Progenitor cell of endocrine pancreas (in vitro differentiated cells): ENCODE data around the gene HERPUD2. TPM values are rescaled to one million over a fixed set of nuclear protein-coding genes. Genes with fewer than 3 reads are reported as not detected.
"Not testable (repeated sequence)": the region's sequence is repeated elsewhere in the genome, so short reads cannot be mapped to it uniquely, and the experiment has no call there.

Experiments
- DNase-seq: peaks from one replicate; pipeline ENCODE4 v3.0.0; 2021; ENCODE audit warnings: low spot score; ENCODE audit not compliant: unreplicated experiment
- H3K27ac Mint-ChIP-seq: 2 replicates; pipeline ENCODE4 v1.8.0; 2021; ENCODE audit warnings: mild to moderate bottlenecking, moderate library complexity, mixed read lengths
- H3K27me3 Mint-ChIP-seq: 2 replicates; pipeline ENCODE4 v1.8.0; 2021; ENCODE audit warnings: mixed read lengths
- H3K36me3 Mint-ChIP-seq: 2 replicates; pipeline ENCODE4 v1.8.0; 2022; ENCODE audit warnings: mixed read lengths; ENCODE audit not compliant: insufficient read depth
- H3K4me1 Mint-ChIP-seq: 2 replicates; pipeline ENCODE4 v1.8.0; 2021; ENCODE audit warnings: low read depth, mixed read lengths
- H3K4me3 Mint-ChIP-seq: 2 replicates; pipeline ENCODE4 v1.8.0; 2021; ENCODE audit warnings: low read depth, mild to moderate bottlenecking, moderate library complexity, mixed read lengths
- H3K9me3 Mint-ChIP-seq: 2 replicates; pipeline ENCODE4 v1.8.0; 2021; ENCODE audit warnings: low read depth, mixed read lengths
- total RNA-seq: library from RNA; stranded (reverse); gene quantifications from 2 replicates; pipeline ENCODE4 v1.2.1, GENCODE V29; 2021
- TF ChIP-seq, protein P1 (sequence below): fragments of 200-600 bp; sonication (generic); IDR thresholded peaks from one replicate; pipeline ENCODE4 v1.5.0; 2021; ENCODE audit warnings: antibody characterized with exemption, mild to moderate bottlenecking; ENCODE audit not compliant: unreplicated experiment

Gene HERPUD2
- total RNA-seq, 1 donor from 2014 or later, result 39.1 TPM

DNA sequence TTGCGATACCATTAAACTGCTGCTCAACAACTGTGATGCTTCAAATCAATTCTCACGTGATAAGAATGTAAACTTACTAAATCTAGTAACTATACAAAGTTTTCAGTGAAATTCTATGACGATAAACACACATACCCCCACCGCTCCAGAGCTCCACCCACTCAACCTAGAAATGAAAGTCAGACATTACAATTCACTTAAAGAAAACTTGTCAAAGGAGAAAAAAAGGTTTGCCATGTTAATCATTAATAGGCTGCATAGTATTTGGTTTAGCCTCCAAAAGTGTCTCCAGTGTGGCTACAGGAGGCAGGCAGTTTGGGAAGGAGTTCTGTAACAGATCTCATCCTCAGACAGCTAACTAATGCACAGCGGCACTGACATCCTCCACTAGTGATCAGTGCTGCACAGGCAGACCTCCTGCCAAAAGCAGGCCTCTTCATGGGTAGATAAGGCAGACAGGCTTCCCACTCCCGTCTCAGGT, 3.1 kb downstream of the HERPUD2 start:
- peak overlapping the region; percentile 33 for H3K27ac Mint-ChIP-seq
- H3K9me3 Mint-ChIP-seq, result peaks cover 8% of the 10 kb centered on the region
- peaks cover 49% of the 10 kb centered on the region for H3K4me1 Mint-ChIP-seq
- peak overlapping the region; percentile 94 for H3K4me3 Mint-ChIP-seq
- H3K36me3 Mint-ChIP-seq, result peaks cover 32% of the 10 kb centered on the region
- TF ChIP-seq, protein P1, sequence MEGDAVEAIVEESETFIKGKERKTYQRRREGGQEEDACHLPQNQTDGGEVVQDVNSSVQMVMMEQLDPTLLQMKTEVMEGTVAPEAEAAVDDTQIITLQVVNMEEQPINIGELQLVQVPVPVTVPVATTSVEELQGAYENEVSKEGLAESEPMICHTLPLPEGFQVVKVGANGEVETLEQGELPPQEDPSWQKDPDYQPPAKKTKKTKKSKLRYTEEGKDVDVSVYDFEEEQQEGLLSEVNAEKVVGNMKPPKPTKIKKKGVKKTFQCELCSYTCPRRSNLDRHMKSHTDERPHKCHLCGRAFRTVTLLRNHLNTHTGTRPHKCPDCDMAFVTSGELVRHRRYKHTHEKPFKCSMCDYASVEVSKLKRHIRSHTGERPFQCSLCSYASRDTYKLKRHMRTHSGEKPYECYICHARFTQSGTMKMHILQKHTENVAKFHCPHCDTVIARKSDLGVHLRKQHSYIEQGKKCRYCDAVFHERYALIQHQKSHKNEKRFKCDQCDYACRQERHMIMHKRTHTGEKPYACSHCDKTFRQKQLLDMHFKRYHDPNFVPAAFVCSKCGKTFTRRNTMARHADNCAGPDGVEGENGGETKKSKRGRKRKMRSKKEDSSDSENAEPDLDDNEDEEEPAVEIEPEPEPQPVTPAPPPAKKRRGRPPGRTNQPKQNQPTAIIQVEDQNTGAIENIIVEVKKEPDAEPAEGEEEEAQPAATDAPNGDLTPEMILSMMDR, result no peak
- no peak for DNase-seq
- H3K27me3 Mint-ChIP-seq, result no peaks in the 10 kb centered on the region

DNA sequence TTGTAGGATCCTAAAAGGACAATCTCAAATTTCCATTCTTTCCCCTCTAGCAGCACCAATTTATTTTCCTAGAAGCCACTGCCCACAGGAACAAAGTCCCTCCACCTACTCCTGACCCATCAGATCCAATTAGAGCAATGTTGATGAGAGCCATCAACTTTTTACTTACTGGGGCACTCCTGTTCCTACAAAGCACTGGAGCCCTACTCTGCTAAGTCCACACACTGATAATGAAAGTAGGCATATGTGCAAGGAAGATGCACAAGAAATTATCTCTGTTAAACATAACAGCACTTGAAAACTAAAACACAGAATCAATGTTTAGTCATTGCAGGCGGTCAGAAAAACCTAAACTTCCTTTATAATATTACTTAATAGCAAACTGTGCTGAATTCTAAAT, 3.6 kb downstream of the HERPUD2 start:
- no peaks in the 10 kb centered on the region for H3K27me3 Mint-ChIP-seq
- DNase-seq, result no peak
- peaks cover 9% of the 10 kb centered on the region for H3K9me3 Mint-ChIP-seq
- TF ChIP-seq, protein P1, result no peak
- H3K27ac Mint-ChIP-seq, result no peak overlapping the region
- peaks cover 32% of the 10 kb centered on the region for H3K36me3 Mint-ChIP-seq
- peaks cover 47% of the 10 kb centered on the region for H3K4me1 Mint-ChIP-seq
- no peak overlapping the region for H3K4me3 Mint-ChIP-seq

DNA sequence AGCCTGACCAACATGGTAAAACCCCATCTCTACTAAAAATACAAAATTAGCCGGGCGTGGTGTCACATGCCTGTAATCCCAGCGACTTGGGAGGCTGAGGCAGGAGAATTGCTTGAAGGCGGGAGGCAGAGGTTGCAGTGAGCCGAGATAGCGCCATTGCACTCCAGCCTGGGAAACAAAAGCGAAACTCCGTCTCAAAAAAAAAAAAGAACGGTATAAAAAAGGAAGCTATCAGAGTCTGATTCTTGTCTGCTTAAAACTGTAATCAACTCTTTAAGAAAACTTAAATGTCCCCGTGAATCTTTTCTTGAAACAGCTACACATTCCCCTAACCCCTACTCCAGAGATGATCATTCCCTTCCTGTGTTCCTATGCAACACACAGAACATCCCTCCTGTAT, 4.3 kb downstream of the HERPUD2 start:
- not testable (repeated sequence) for H3K27ac Mint-ChIP-seq, DNase-seq, H3K4me3 Mint-ChIP-seq, H3K9me3 Mint-ChIP-seq, H3K27me3 Mint-ChIP-seq
- H3K4me1 Mint-ChIP-seq, result peaks cover 46% of the 10 kb centered on the region
- H3K36me3 Mint-ChIP-seq, result peaks cover 32% of the 10 kb centered on the region

DNA sequence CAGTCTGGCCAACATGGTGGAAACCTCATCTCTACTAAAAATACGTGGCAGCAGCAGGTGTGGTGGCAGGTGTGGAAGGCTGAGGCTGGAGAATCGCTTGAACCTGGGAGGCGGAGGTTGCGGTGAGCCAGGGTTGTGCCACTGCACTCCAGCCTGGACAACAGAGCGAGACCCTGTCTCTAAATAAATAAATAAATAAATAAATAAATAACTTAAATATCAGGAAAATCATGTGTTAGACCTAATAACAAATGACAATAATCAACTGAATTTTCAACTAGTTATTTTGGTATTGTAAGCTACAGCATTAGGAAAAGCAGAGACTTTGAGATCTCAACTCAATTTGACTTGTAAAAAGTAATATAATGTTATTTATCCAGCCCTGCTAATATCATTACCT, 9.2 kb downstream of the HERPUD2 start:
- H3K27me3 Mint-ChIP-seq, result no peaks in the 10 kb centered on the region
- H3K36me3 Mint-ChIP-seq, result peaks cover 35% of the 10 kb centered on the region
- peaks cover 19% of the 10 kb centered on the region for H3K9me3 Mint-ChIP-seq
- no peak overlapping the region for H3K27ac Mint-ChIP-seq
- no peak overlapping the region for H3K4me3 Mint-ChIP-seq
- DNase-seq, result no peak
- TF ChIP-seq, protein P1, result no peak
- peaks cover 13% of the 10 kb centered on the region for H3K4me1 Mint-ChIP-seq

DNA sequence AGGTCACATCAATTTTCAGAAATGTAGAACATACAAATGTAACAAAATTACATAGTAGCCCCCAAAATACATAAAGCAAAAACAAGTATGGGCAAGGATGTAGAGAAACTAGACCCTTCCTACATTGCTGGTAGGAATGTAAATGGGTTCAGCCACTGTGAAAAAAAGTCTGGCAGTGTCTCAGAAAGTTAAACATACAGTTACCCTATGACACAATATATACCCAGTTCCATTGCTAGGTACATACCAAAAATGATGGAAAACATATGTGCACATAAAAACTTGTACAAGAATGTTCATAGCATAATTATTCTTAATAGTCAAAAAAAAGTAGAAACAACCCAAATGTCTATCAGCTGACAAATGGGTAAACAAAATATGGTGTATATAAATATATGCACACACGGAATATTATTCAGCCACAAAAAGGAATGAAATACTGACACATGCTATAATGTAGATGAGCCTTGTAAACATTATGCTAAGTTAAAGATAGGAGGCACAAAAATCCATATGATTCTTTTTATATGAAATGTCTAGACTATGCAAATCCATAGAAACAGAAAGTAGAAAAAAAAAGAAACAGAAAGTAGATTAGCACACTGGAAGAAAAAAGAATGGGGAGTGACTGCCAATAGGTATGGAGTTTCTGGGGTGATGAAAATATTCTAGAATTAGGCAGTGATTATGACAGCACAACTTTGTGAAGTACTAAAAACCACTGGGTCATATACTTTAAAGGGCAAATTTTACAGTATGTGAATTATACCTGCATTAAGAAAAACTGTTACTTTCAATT, 13.5 kb downstream of the HERPUD2 start:
- Mint-ChIP-seq H3K27me3 (no peaks in the 10 kb centered on the region), H3K4me1 (no peaks in the 10 kb centered on the region), H3K36me3 (peaks cover 20% of the 10 kb centered on the region), H3K9me3 (peaks cover 13% of the 10 kb centered on the region), H3K27ac (no peak overlapping the region), H3K4me3 (no peak overlapping the region)
- TF ChIP-seq, protein P1, result no peak
- DNase-seq, result no peak
